ENCODE measurements around the gene TMEM91. TPM values are rescaled to one million over a fixed set of nuclear protein-coding genes. Genes with fewer than 3 reads are reported as not detected.

TMEM91 gene
- total RNA-seq: 4.5 TPM
- 30.8 TPM for polyA plus RNA-seq
- long read RNA-seq, donor 1: 0 reads
- long read RNA-seq, donor 2, partial matches to known transcripts: 0 of 1 reads
- long read RNA-seq, donor 2, other reads (novel, unspliced or antisense): 0 of 1 reads
- long read RNA-seq, donor 3, partial matches to known transcripts: 0 of 2 reads
- long read RNA-seq, donor 3, other reads (novel, unspliced or antisense): 0 of 2 reads
- long read RNA-seq, donor 4, partial matches to known transcripts: 0 of 1 reads
- long read RNA-seq, donor 4, other reads (novel, unspliced or antisense): 0 of 1 reads
- long read RNA-seq, donor 5, partial matches to known transcripts: 0 of 2 reads
- long read RNA-seq, donor 5, other reads (novel, unspliced or antisense): 0 of 2 reads
- long read RNA-seq, donor 6, partial matches to known transcripts: 0 of 3 reads
- long read RNA-seq, donor 6, other reads (novel, unspliced or antisense): 0 of 3 reads
- long read RNA-seq, donor 7, partial matches to known transcripts: 0 of 1 reads
- long read RNA-seq, donor 7, other reads (novel, unspliced or antisense): 0 of 1 reads
- long read RNA-seq, donor 8: 0 reads
- long read RNA-seq, donor 9: 0 reads
- long read RNA-seq, donor 10: 0 reads

- H3K27ac ChIP-seq (ENCODE audit: low read depth in 1 of 2, low read length in 1 of 2): no peak within 1 kb of the TSS
- H3K9me3 ChIP-seq (ENCODE audit: control insufficient read depth in 2 of 2, insufficient read depth in 1 of 2, low read length in 1 of 2): no peaks in the 10 kb centered on the region
- DNase-seq (ENCODE audit: low read depth in 6 of 9, low spot score in 9 of 9): no peak
- H3K27me3 ChIP-seq (ENCODE audit: control insufficient read depth in 2 of 2, insufficient read depth in 1 of 2, low read length in 1 of 2): no peaks in the 10 kb centered on the region
- H3K4me1 ChIP-seq (ENCODE audit: control insufficient read depth in 2 of 2, insufficient read depth in 2 of 2, low read length in 2 of 2): peaks cover 9 to 24% of the 10 kb centered on the region in 2 donors
- peak within 1 kb of the TSS; percentile 23 to 55 for H3K4me3 ChIP-seq (ENCODE audit: low read length in 2 of 2)
- WGBS: 18% methylated on average over 47 of the region's 47 CpGs
- no peaks in the 10 kb centered on the region for H3K36me3 ChIP-seq (ENCODE audit: control insufficient read depth in 2 of 2, insufficient read depth in 2 of 2, low read length in 1 of 2)
Observed at GRCh38 chr19:41376241-41376997, at the start of gene TMEM91. TMEM91 (plus strand) TSS chr19:41376533; CDS start chr19:41378310, 1,777 bp downstream.

GRCh38 chr19:41327076-41327575 lies 49.2 kb upstream of the TMEM91 start:
- H3K36me3 ChIP-seq (ENCODE audit: control insufficient read depth in 2 of 2, insufficient read depth in 2 of 2, low read length in 1 of 2): peaks cover 53 to 61% of the 10 kb centered on the region in 2 donors
- H3K27me3 ChIP-seq (ENCODE audit: control insufficient read depth in 2 of 2, insufficient read depth in 1 of 2, low read length in 1 of 2): no peaks in the 10 kb centered on the region
- 13% methylated on average over 13 of the region's 13 CpGs for WGBS
- peaks cover 16 to 52% of the 10 kb centered on the region in 2 donors for H3K4me1 ChIP-seq (ENCODE audit: control insufficient read depth in 2 of 2, insufficient read depth in 2 of 2, low read length in 2 of 2)
- no peaks in the 10 kb centered on the region for H3K9me3 ChIP-seq (ENCODE audit: control insufficient read depth in 2 of 2, insufficient read depth in 1 of 2, low read length in 1 of 2)
- peak in 1 of 9 donors; percentile 27 for DNase-seq (ENCODE audit: low read depth in 6 of 9, low spot score in 9 of 9)
- H3K4me3 ChIP-seq (ENCODE audit: low read length in 2 of 2): peak overlapping the region; percentile 5 to 19
- H3K27ac ChIP-seq (ENCODE audit: low read depth in 1 of 2, low read length in 1 of 2): peak overlapping the region; percentile 41 to 68

- Histone ChIP-seq H3K27ac (ENCODE audit: low read depth in 1 of 2, low read length in 1 of 2) (peak overlapping the region; percentile 41 to 68), H3K36me3 (ENCODE audit: control insufficient read depth in 2 of 2, insufficient read depth in 2 of 2, low read length in 1 of 2) (peaks cover 53 to 61% of the 10 kb centered on the region in 2 donors), H3K4me1 (ENCODE audit: control insufficient read depth in 2 of 2, insufficient read depth in 2 of 2, low read length in 2 of 2) (peaks cover 16 to 52% of the 10 kb centered on the region in 2 donors), H3K9me3 (ENCODE audit: control insufficient read depth in 2 of 2, insufficient read depth in 1 of 2, low read length in 1 of 2) (no peaks in the 10 kb centered on the region), H3K4me3 (ENCODE audit: low read length in 2 of 2) (peak overlapping the region in 1 of 2 donors; percentile 19), H3K27me3 (ENCODE audit: control insufficient read depth in 2 of 2, insufficient read depth in 1 of 2, low read length in 1 of 2) (no peaks in the 10 kb centered on the region)
- DNase-seq (ENCODE audit: low read depth in 6 of 9, low spot score in 9 of 9): peak in 1 of 9 donors; percentile 54
- 15% methylated on average over 33 of the region's 33 CpGs for WGBS
Observed at GRCh38 chr19:41327576-41328156, 48.7 kb upstream of the TMEM91 start.

GRCh38 chr19:41328157-41328841 lies 48.0 kb upstream of the TMEM91 start:
- H3K27ac ChIP-seq (ENCODE audit: low read depth in 1 of 2, low read length in 1 of 2): peak overlapping the region; percentile 3 to 36
- H3K4me3 ChIP-seq (ENCODE audit: low read length in 2 of 2): no peak overlapping the region
- H3K4me1 ChIP-seq (ENCODE audit: control insufficient read depth in 2 of 2, insufficient read depth in 2 of 2, low read length in 2 of 2): peaks cover 16 to 45% of the 10 kb centered on the region in 2 donors
- WGBS: 60% methylated on average over 22 of the region's 22 CpGs
- H3K27me3 ChIP-seq (ENCODE audit: control insufficient read depth in 2 of 2, insufficient read depth in 1 of 2, low read length in 1 of 2): no peaks in the 10 kb centered on the region
- peaks cover 48 to 54% of the 10 kb centered on the region in 2 donors for H3K36me3 ChIP-seq (ENCODE audit: control insufficient read depth in 2 of 2, insufficient read depth in 2 of 2, low read length in 1 of 2)
- no peaks in the 10 kb centered on the region for H3K9me3 ChIP-seq (ENCODE audit: control insufficient read depth in 2 of 2, insufficient read depth in 1 of 2, low read length in 1 of 2)
- DNase-seq (ENCODE audit: low read depth in 6 of 9, low spot score in 9 of 9): no peak

GRCh38 chr19:41328842-41329225 lies 47.5 kb upstream of the TMEM91 start:
- no peak overlapping the region for H3K4me3 ChIP-seq (ENCODE audit: low read length in 2 of 2)
- peaks cover 16 to 40% of the 10 kb centered on the region in 2 donors for H3K4me1 ChIP-seq (ENCODE audit: control insufficient read depth in 2 of 2, insufficient read depth in 2 of 2, low read length in 2 of 2)
- no peak overlapping the region for H3K27ac ChIP-seq (ENCODE audit: low read depth in 1 of 2, low read length in 1 of 2)
- 56% methylated on average over 1 of the region's 1 CpG for WGBS
- H3K36me3 ChIP-seq (ENCODE audit: control insufficient read depth in 2 of 2, insufficient read depth in 2 of 2, low read length in 1 of 2): peaks cover 43 to 49% of the 10 kb centered on the region in 2 donors
- no peaks in the 10 kb centered on the region for H3K9me3 ChIP-seq (ENCODE audit: control insufficient read depth in 2 of 2, insufficient read depth in 1 of 2, low read length in 1 of 2)
- H3K27me3 ChIP-seq (ENCODE audit: control insufficient read depth in 2 of 2, insufficient read depth in 1 of 2, low read length in 1 of 2): no peaks in the 10 kb centered on the region
- no peak for DNase-seq (ENCODE audit: low read depth in 6 of 9, low spot score in 9 of 9)

- H3K27ac ChIP-seq (ENCODE audit: low read depth in 1 of 2, low read length in 1 of 2): no peak overlapping the region
- H3K4me1 ChIP-seq (ENCODE audit: control insufficient read depth in 2 of 2, insufficient read depth in 2 of 2, low read length in 2 of 2): peaks cover 16 to 36% of the 10 kb centered on the region in 2 donors
- WGBS: 98% methylated on average over 4 of the region's 4 CpGs
- no peaks in the 10 kb centered on the region for H3K9me3 ChIP-seq (ENCODE audit: control insufficient read depth in 2 of 2, insufficient read depth in 1 of 2, low read length in 1 of 2)
- DNase-seq (ENCODE audit: low read depth in 6 of 9, low spot score in 9 of 9): no peak
- H3K27me3 ChIP-seq (ENCODE audit: control insufficient read depth in 2 of 2, insufficient read depth in 1 of 2, low read length in 1 of 2): no peaks in the 10 kb centered on the region
- peaks cover 38 to 45% of the 10 kb centered on the region in 2 donors for H3K36me3 ChIP-seq (ENCODE audit: control insufficient read depth in 2 of 2, insufficient read depth in 2 of 2, low read length in 1 of 2)
- H3K4me3 ChIP-seq (ENCODE audit: low read length in 2 of 2): no peak overlapping the region
Observed at GRCh38 chr19:41330481-41330880, 45.9 kb upstream of the TMEM91 start.

- Histone ChIP-seq H3K27ac (ENCODE audit: low read depth in 1 of 2, low read length in 1 of 2) (no peak overlapping the region), H3K36me3 (ENCODE audit: control insufficient read depth in 2 of 2, insufficient read depth in 2 of 2, low read length in 1 of 2) (peaks cover 41 to 49% of the 10 kb centered on the region in 2 donors), H3K4me1 (ENCODE audit: control insufficient read depth in 2 of 2, insufficient read depth in 2 of 2, low read length in 2 of 2) (peaks cover 16 to 32% of the 10 kb centered on the region in 2 donors), H3K9me3 (ENCODE audit: control insufficient read depth in 2 of 2, insufficient read depth in 1 of 2, low read length in 1 of 2) (no peaks in the 10 kb centered on the region), H3K4me3 (ENCODE audit: low read length in 2 of 2) (no peak overlapping the region), H3K27me3 (ENCODE audit: control insufficient read depth in 2 of 2, insufficient read depth in 1 of 2, low read length in 1 of 2) (no peaks in the 10 kb centered on the region)
- DNase-seq (ENCODE audit: low read depth in 6 of 9, low spot score in 9 of 9): no peak
- WGBS: 96% methylated on average over 47 of the region's 47 CpGs
Observed at GRCh38 chr19:41330946-41331678, 45.2 kb upstream of the TMEM91 start.

- H3K27me3 ChIP-seq (ENCODE audit: control insufficient read depth in 2 of 2, insufficient read depth in 1 of 2, low read length in 1 of 2): no peaks in the 10 kb centered on the region
- peaks cover 38 to 52% of the 10 kb centered on the region in 2 donors for H3K36me3 ChIP-seq (ENCODE audit: control insufficient read depth in 2 of 2, insufficient read depth in 2 of 2, low read length in 1 of 2)
- no peak for DNase-seq (ENCODE audit: low read depth in 6 of 9, low spot score in 9 of 9)
- no peaks in the 10 kb centered on the region for H3K9me3 ChIP-seq (ENCODE audit: control insufficient read depth in 2 of 2, insufficient read depth in 1 of 2, low read length in 1 of 2)
- H3K4me1 ChIP-seq (ENCODE audit: control insufficient read depth in 2 of 2, insufficient read depth in 2 of 2, low read length in 2 of 2): peaks cover 15 to 23% of the 10 kb centered on the region in 2 donors
- H3K27ac ChIP-seq (ENCODE audit: low read depth in 1 of 2, low read length in 1 of 2): no peak overlapping the region
- 96% methylated on average over 16 of the region's 16 CpGs for WGBS
- no peak overlapping the region for H3K4me3 ChIP-seq (ENCODE audit: low read length in 2 of 2)
Observed at GRCh38 chr19:41332000-41332399, 44.3 kb upstream of the TMEM91 start.
